Measurements from ENCODE around the gene ENGASE. TPM values are rescaled to one million over a fixed set of nuclear protein-coding genes. Genes with fewer than 3 reads are reported as not detected.
A peak's percentile ranks its signal among the peaks of the same experiment; 100 is the strongest.

The ENGASE gene
- total RNA-seq, 1 experiment from 2014 or later: 34.5 TPM

GRCh38 chr17:79039171-79039570 lies 35.5 kb upstream of the ENGASE start:
- H3K4me3 ChIP-seq (ENCODE audit: low read length): no peak overlapping the region
- CTCF ChIA-PET: no interaction called here
- H4K20me1 ChIP-seq (ENCODE audit: low read length): no peaks in the 10 kb centered on the region
- H3F3A ChIP-seq (ENCODE audit: low read length, unreplicated experiment): no peaks in the 10 kb centered on the region
- H2AFZ ChIP-seq (ENCODE audit: low read length): peak overlapping the region; percentile 56; the same call in 1 of the 2 replicates
- H3K79me2 ChIP-seq (ENCODE audit: low read length): no peaks in the 10 kb centered on the region
- DNase-seq (no peak), ATAC-seq (no peak)
- POLR2A ChIA-PET (ENCODE audit: unreplicated experiment): no interaction called here
- H3K36me3 ChIP-seq (ENCODE audit: low read depth, low read length): no peaks in the 10 kb centered on the region
- H3K27me3 ChIP-seq (ENCODE audit: low read length): no peaks in the 10 kb centered on the region
- no peaks in the 10 kb centered on the region for H3K9me2 ChIP-seq (replicated peaks; ENCODE audit: low read length)
- peak overlapping the region; percentile 80 for H3K9ac ChIP-seq (ENCODE audit: low read length)
- peak overlapping the region; percentile 49 for H3K4me2 ChIP-seq (ENCODE audit: low read length)
- H3K4me1 ChIP-seq (ENCODE audit: insufficient read depth, low read length): peaks cover 44% of the 10 kb centered on the region
- TF ChIP-seq EZH2 (IDR thresholded peaks at IDR 0.05; ENCODE audit: low read length, unreplicated experiment) (no peak), CTCF (conservative IDR thresholded peaks at IDR 0.05; ENCODE audit: low read depth, low read length) (no peak), EZH2phosphoT487 (IDR thresholded peaks at IDR 0.05; ENCODE audit: borderline replicate concordance, low read length) (no peak)
- no peaks in the 10 kb centered on the region for H3K9me3 ChIP-seq (ENCODE audit: low read length)
- intact Hi-C loops (cut with micrococcal nuclease): no loop called here
- TSS peak; percentile 34 for BruUV-seq (replicated peaks)
- H3K27ac ChIP-seq (ENCODE audit: low read length): peak overlapping the region; percentile 97

- Histone ChIP-seq H3K36me3 (ENCODE audit: low read depth, low read length) (no peaks in the 10 kb centered on the region), H3K4me2 (ENCODE audit: low read length) (no peak overlapping the region), H3K79me2 (ENCODE audit: low read length) (no peaks in the 10 kb centered on the region), H3K9ac (ENCODE audit: low read length) (0 out of 2 replicates have a peak overlapping the region, but pooled peaks have one; percentile 80), H3K9me2 (replicated peaks; ENCODE audit: low read length) (no peaks in the 10 kb centered on the region), H3K4me1 (ENCODE audit: insufficient read depth, low read length) (peaks cover 44% of the 10 kb centered on the region), H3K9me3 (ENCODE audit: low read length) (no peaks in the 10 kb centered on the region), H3K27me3 (ENCODE audit: low read length) (no peaks in the 10 kb centered on the region), H3K4me3 (ENCODE audit: low read length) (no peak overlapping the region), H3K27ac (ENCODE audit: low read length) (peak overlapping the region; percentile 97; the same call in 1 of the 2 replicates), H2AFZ (ENCODE audit: low read length) (no peak overlapping the region), H3F3A (ENCODE audit: low read length, unreplicated experiment) (no peaks in the 10 kb centered on the region), H4K20me1 (ENCODE audit: low read length) (no peaks in the 10 kb centered on the region)
- TF ChIP-seq EZH2 (IDR thresholded peaks at IDR 0.05; ENCODE audit: low read length, unreplicated experiment): no peak
- TF ChIP-seq EZH2phosphoT487 (IDR thresholded peaks at IDR 0.05; ENCODE audit: borderline replicate concordance, low read length): no peak
- no peak for TF ChIP-seq CTCF (conservative IDR thresholded peaks at IDR 0.05; ENCODE audit: low read depth, low read length)
- peak; percentile 37 for DNase-seq
- no TSS peak for BruUV-seq (replicated peaks)
- intact Hi-C loops (cut with micrococcal nuclease): no loop called here
- ChIA-PET CTCF (interaction anchor here (1.1 kb wide), 1 partner anchor 13 kb away, joined by 11 read pairs; no protein-coding TSS in a partner anchor), POLR2A (ENCODE audit: unreplicated experiment) (no interaction called here)
- no peak for ATAC-seq
Observed at GRCh38 chr17:79039886-79040285, 34.7 kb upstream of the ENGASE start.

- CTCF ChIA-PET: interaction anchor here (0.6 kb wide), 1 partner anchor 22 kb away, joined by 10 read pairs; no protein-coding TSS in a partner anchor
- no peak overlapping the region for H3K27ac ChIP-seq (ENCODE audit: low read length)
- H3K27me3 ChIP-seq (ENCODE audit: low read length): no peaks in the 10 kb centered on the region
- H3K4me3 ChIP-seq (ENCODE audit: low read length): no peak overlapping the region
- H3K4me1 ChIP-seq (ENCODE audit: insufficient read depth, low read length): peaks cover 39% of the 10 kb centered on the region
- no peaks in the 10 kb centered on the region for H3K79me2 ChIP-seq (ENCODE audit: low read length)
- no peaks in the 10 kb centered on the region for H4K20me1 ChIP-seq (ENCODE audit: low read length)
- TF ChIP-seq EZH2 (IDR thresholded peaks at IDR 0.05; ENCODE audit: low read length, unreplicated experiment) (no peak), EZH2phosphoT487 (IDR thresholded peaks at IDR 0.05; ENCODE audit: borderline replicate concordance, low read length) (no peak), CTCF (conservative IDR thresholded peaks at IDR 0.05; ENCODE audit: low read depth, low read length) (no peak)
- no peak overlapping the region for H3K4me2 ChIP-seq (ENCODE audit: low read length)
- DNase-seq (no peak), ATAC-seq (no peak)
- no peaks in the 10 kb centered on the region for H3K36me3 ChIP-seq (ENCODE audit: low read depth, low read length)
- BruUV-seq (replicated peaks): no TSS peak
- no peak overlapping the region for H3K9ac ChIP-seq (ENCODE audit: low read length)
- POLR2A ChIA-PET (ENCODE audit: unreplicated experiment): interaction anchor here (0.6 kb wide), 1 partner anchor 13 kb away, joined by 3 read pairs; no protein-coding TSS in a partner anchor
- no peaks in the 10 kb centered on the region for H3F3A ChIP-seq (ENCODE audit: low read length, unreplicated experiment)
- intact Hi-C loops (cut with micrococcal nuclease): no loop called here
- H3K9me2 ChIP-seq (replicated peaks; ENCODE audit: low read length): no peaks in the 10 kb centered on the region
- no peaks in the 10 kb centered on the region for H3K9me3 ChIP-seq (ENCODE audit: low read length)
- no peak overlapping the region for H2AFZ ChIP-seq (ENCODE audit: low read length)
Observed at GRCh38 chr17:79041041-79041570, 33.5 kb upstream of the ENGASE start.

Data from PC-3 (cell line).